GM12878 (cell line): ENCODE data around the gene ANKRD13A. TPM values are rescaled to one million over a fixed set of nuclear protein-coding genes. Genes with fewer than 3 reads are reported as not detected.

Experiments used
- ATAC-seq: fragments of 200-7000 bp; cut with Tn5 transposase; 3 replicates; pipeline ENCODE4 v1.9.1; 2020; ENCODE audit warnings: mild to moderate bottlenecking, moderate library complexity
- BruUV-seq: library from RNA; stranded (reverse); fragments of 400-500 nt; replicated peaks from 2 replicates; lab custom pipeline; 2021; lab: Mats Ljungman, UMichigan
- CTCF ChIA-PET: fragments of 300-600 bp; sonication (Branson Sonifier 250); formaldehyde crosslinking; extraction: SDS; loops from one replicate; lab custom pipeline; 2021; ENCODE audit warnings: inconsistent platforms; lab: Yijun Ruan, JAX
- POLR2A ChIA-PET: fragments of 350-600 bp; formaldehyde crosslinking; extraction: SDS; loops from one replicate; lab custom pipeline; 2021; ENCODE audit warnings: inconsistent platforms; lab: Charles Lee
- RAD21 ChIA-PET: fragments of 300-600 bp; sonication (Branson Sonifier 250); formaldehyde crosslinking; loops from one replicate; lab custom pipeline; 2023; ENCODE audit warnings: antibody characterized with exemption; ENCODE audit not compliant: unreplicated experiment; lab: Charles Lee
- SMC1A ChIA-PET: fragments of 300-600 bp; sonication (Branson Sonifier 250); formaldehyde crosslinking; loops from one replicate; lab custom pipeline; 2023; ENCODE audit not compliant: unreplicated experiment, uncharacterized antibody; lab: Charles Lee
- DNase-seq: peaks from one replicate; pipeline ENCODE4 v3.0.0-alpha.2; 2011; ENCODE audit warnings: low read depth, low spot score
- FAIRE-seq: peaks from 3 replicates; lab custom pipeline; 2011; peaks lifted over from hg19 to GRCh38; lab: Jason Lieb, UNC
- H2AFZ ChIP-seq: 2 replicates; pipeline ENCODE4 v1.6.0; 2011; ENCODE audit warnings: low read depth, low read length, control low read depth; ENCODE audit not compliant: control insufficient read depth
- H3K27ac ChIP-seq: 2 replicates; pipeline ENCODE4 v1.5.1; 2011; ENCODE audit warnings: control low read depth; ENCODE audit not compliant: control insufficient read depth, insufficient read depth
- H3K27me3 ChIP-seq, 2 experiments: replicated peaks in 1 of 2; 2 replicates each; pipeline versions ENCODE4 v1.6.0 to v1.6.1; 2011; ENCODE audit warnings: low read length in 1 of 2; ENCODE audit not compliant: control insufficient read depth in 2 of 2, insufficient read depth in 2 of 2
- H3K36me3 ChIP-seq, 2 experiments: 2 replicates each; pipeline ENCODE4 v1.5.1; 2011; ENCODE audit warnings: low read length in 1 of 2; ENCODE audit not compliant: control insufficient read depth in 2 of 2, insufficient read depth in 2 of 2
- H3K4me1 ChIP-seq: 2 replicates; pipeline ENCODE4 v1.6.1; 2011; ENCODE audit warnings: mild to moderate bottlenecking, low read length, moderate library complexity, mixed read lengths; ENCODE audit not compliant: control insufficient read depth, insufficient read depth
- H3K4me2 ChIP-seq: 2 replicates; pipeline ENCODE4 v1.6.0; 2011; ENCODE audit warnings: control low read depth; ENCODE audit not compliant: control insufficient read depth, insufficient read depth
- H3K4me3 ChIP-seq: fragments of 200-600 bp; sonication (generic); 2 replicates; pipeline ENCODE4 v1.5.1; 2016
- H3K79me2 ChIP-seq: 2 replicates; pipeline ENCODE4 v1.6.0; 2011; ENCODE audit warnings: low read length; ENCODE audit not compliant: control insufficient read depth, insufficient read depth
- H3K9ac ChIP-seq: 2 replicates; pipeline ENCODE4 v1.8.0; 2011; ENCODE audit warnings: low read length, control low read depth, mixed read lengths; ENCODE audit not compliant: control insufficient read depth, insufficient read depth
- H3K9me3 ChIP-seq: replicated peaks from 3 replicates; pipeline ENCODE4 v1.5.1; 2011; ENCODE audit warnings: mild to moderate bottlenecking, low read length; ENCODE audit not compliant: control insufficient read depth, insufficient read depth
- H4K20me1 ChIP-seq: 2 replicates; pipeline ENCODE4 v1.6.0; 2011; ENCODE audit not compliant: control insufficient read depth, insufficient read depth
- STAT1 ChIP-seq: fragments of 450-650 bp; conservative IDR thresholded peaks from 2 replicates; pipeline ENCODE4 v1.6.1; 2014; ENCODE audit warnings: antibody characterized with exemption, mild to moderate bottlenecking
- WGBS: methylation state at CpG from one replicate; pipeline ENCODE4 v1.1.6; 2016; ENCODE audit warnings: low lambda C conversion rate; ENCODE audit not compliant: insufficient replicate concordance, insufficient coverage; ENCODE audit errors: missing lambda C conversion rate; 5-methylcytosine and 5-hydroxymethylcytosine counted together
- in situ Hi-C: fragments of 300-500 bp; cut with MboI; formaldehyde crosslinking; loops from 9 replicates; pipeline ENCODE4 v1.14.3; 2018; ENCODE audit warnings: mixed read lengths
- intact Hi-C: fragments of 100-400 bp; cut with micrococcal nuclease; formaldehyde crosslinking; loops from one replicate; pipeline ENCODE4 v1.14.2; 2022; ENCODE audit not compliant: unreplicated experiment
- polyA plus RNA-seq, 11 experiments: library from polyadenylated mRNA; depleted of rRNA in 4 of 11; unstranded in 6 of 11; stranded (reverse) in 5 of 11; fragments of >200 nt; fragmentation: Nextera tagmentation in 4 of 11; fragmentation: Illumina TruSeq in 1 of 11; extraction: Ambion mirVana in 4 of 11; extraction: Trizol in 1 of 11; gene quantifications; 1 replicate in 1 of 11; 2 replicates in 10 of 11; pipeline versions ENCODE4 v1.2.1 to v1.2.3, GENCODE V29; 2011 to 2016; ENCODE audit warnings: inconsistent platforms in 2 of 11, missing spikeins in 2 of 11, low read depth in 1 of 11
- total RNA-seq, 4 experiments: library from RNA; depleted of rRNA in 3 of 4; stranded (reverse); fragments of >200 nt in 3 of 4; fragmentation: Illumina TruSeq in 1 of 4; extraction: Trizol in 1 of 4; gene quantifications; 2 replicates each; pipeline versions ENCODE4 v1.2.1 to v1.2.3, GENCODE V29; 2013 to 2021
- TF ChIP-seq, protein P1 (sequence below): fragments of 450-650 bp; IDR thresholded peaks from 2 replicates; pipeline ENCODE4 v1.6.1; 2017; ENCODE audit warnings: low read depth, mild to moderate bottlenecking, moderate library complexity
- TF ChIP-seq, protein P2 (sequence below): fragments of 450-650 bp; IDR thresholded peaks from 2 replicates; pipeline ENCODE4 v1.6.1; 2017; ENCODE audit warnings: antibody characterized with exemption, mild to moderate bottlenecking, moderate library complexity
- TF ChIP-seq, protein P3 (sequence below): fragments of 450-650 bp; IDR thresholded peaks from 2 replicates; pipeline ENCODE4 v1.6.1; 2016; ENCODE audit warnings: mild to moderate bottlenecking

ANKRD13A gene
- total and polyA plus RNA-seq, 10 of the 15 experiments (the other 5 are each of a cell fraction or from before 2014, with no cell fraction given) = 10.2 to 93.4 (median 76.5) TPM

DNA sequence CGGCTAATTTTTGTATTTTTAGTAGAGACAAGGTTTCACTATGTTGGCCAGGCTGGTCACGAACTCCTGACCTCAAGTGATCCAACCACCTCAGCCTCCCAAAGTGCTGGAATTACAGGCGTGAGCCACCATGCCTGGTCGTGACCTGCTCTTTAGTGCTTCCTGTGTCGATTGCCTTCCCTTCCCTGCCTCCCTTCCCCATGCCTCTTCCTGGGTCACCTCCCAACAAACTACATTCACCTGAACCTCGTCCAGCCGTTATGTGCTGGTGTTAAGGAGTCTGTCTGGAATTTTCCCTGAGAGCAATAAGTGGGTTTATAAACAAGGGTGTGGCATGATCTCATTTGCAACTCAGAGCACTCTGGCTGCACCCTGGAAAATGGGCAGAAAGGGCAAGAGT lies 81.2 kb downstream of the ANKRD13A start:
- in situ Hi-C loops (no loop called here), intact Hi-C loops (no loop called here)
- Histone ChIP-seq H3K4me1 (peaks cover 19% of the 10 kb centered on the region), H3K4me3 (no peak overlapping the region), H4K20me1 (no peaks in the 10 kb centered on the region), H3K27me3 (no peaks in the 10 kb centered on the region), H3K4me2 (no peak overlapping the region), H3K9me3 (no peaks in the 10 kb centered on the region), H3K79me2 (no peaks in the 10 kb centered on the region), H3K36me3 (no peaks in the 10 kb centered on the region), H3K27ac (peak overlapping the region; percentile 88), H2AFZ (peak overlapping the region; percentile 98), H3K9ac (no peak overlapping the region)
- CTCF ChIA-PET = interaction anchor here (1.3 to 1.5 kb wide), 4 partner anchors 22 to 351 kb away, joined by 3 to 6 read pairs (median 3); no protein-coding TSS in a partner anchor
- SMC1A ChIA-PET = interaction anchor here (0.9 to 2.7 kb wide), 5 partner anchors 9 to 76 kb away, joined by 3 to 10 read pairs (median 3); no protein-coding TSS in a partner anchor
- FAIRE-seq (no peak), DNase-seq (no peak), ATAC-seq (no peak)
- POLR2A ChIA-PET = interaction anchor here (0.9 to 1.8 kb wide), 4 partner anchors 25 to 351 kb away, joined by 4 to 8 read pairs (median 6); no protein-coding TSS in a partner anchor
- TF ChIP-seq, protein P1, sequence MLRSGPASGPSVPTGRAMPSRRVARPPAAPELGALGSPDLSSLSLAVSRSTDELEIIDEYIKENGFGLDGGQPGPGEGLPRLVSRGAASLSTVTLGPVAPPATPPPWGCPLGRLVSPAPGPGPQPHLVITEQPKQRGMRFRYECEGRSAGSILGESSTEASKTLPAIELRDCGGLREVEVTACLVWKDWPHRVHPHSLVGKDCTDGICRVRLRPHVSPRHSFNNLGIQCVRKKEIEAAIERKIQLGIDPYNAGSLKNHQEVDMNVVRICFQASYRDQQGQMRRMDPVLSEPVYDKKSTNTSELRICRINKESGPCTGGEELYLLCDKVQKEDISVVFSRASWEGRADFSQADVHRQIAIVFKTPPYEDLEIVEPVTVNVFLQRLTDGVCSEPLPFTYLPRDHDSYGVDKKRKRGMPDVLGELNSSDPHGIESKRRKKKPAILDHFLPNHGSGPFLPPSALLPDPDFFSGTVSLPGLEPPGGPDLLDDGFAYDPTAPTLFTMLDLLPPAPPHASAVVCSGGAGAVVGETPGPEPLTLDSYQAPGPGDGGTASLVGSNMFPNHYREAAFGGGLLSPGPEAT = no peak
- TF ChIP-seq STAT1 = no peak
- TF ChIP-seq, protein P2, sequence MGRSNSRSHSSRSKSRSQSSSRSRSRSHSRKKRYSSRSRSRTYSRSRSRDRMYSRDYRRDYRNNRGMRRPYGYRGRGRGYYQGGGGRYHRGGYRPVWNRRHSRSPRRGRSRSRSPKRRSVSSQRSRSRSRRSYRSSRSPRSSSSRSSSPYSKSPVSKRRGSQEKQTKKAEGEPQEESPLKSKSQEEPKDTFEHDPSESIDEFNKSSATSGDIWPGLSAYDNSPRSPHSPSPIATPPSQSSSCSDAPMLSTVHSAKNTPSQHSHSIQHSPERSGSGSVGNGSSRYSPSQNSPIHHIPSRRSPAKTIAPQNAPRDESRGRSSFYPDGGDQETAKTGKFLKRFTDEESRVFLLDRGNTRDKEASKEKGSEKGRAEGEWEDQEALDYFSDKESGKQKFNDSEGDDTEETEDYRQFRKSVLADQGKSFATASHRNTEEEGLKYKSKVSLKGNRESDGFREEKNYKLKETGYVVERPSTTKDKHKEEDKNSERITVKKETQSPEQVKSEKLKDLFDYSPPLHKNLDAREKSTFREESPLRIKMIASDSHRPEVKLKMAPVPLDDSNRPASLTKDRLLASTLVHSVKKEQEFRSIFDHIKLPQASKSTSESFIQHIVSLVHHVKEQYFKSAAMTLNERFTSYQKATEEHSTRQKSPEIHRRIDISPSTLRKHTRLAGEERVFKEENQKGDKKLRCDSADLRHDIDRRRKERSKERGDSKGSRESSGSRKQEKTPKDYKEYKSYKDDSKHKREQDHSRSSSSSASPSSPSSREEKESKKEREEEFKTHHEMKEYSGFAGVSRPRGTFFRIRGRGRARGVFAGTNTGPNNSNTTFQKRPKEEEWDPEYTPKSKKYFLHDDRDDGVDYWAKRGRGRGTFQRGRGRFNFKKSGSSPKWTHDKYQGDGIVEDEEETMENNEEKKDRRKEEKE = no peak
- TF ChIP-seq, protein P3, sequence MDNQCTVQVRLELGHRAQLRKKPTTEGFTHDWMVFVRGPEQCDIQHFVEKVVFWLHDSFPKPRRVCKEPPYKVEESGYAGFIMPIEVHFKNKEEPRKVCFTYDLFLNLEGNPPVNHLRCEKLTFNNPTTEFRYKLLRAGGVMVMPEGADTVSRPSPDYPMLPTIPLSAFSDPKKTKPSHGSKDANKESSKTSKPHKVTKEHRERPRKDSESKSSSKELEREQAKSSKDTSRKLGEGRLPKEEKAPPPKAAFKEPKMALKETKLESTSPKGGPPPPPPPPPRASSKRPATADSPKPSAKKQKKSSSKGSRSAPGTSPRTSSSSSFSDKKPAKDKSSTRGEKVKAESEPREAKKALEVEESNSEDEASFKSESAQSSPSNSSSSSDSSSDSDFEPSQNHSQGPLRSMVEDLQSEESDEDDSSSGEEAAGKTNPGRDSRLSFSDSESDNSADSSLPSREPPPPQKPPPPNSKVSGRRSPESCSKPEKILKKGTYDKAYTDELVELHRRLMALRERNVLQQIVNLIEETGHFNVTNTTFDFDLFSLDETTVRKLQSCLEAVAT = 0 out of 2 replicates have a peak, but pooled peaks have one; percentile 1
- no TSS peak for BruUV-seq
- 90% methylated on average over 7 of the region's 7 CpGs for WGBS
- RAD21 ChIA-PET = interaction anchor here (1.0 to 1.4 kb wide), 3 partner anchors 19 to 76 kb away, joined by 4 to 12 read pairs (median 5); no protein-coding TSS in a partner anchor
